H1 (cell line): ENCODE data around the gene SLC1A3. TPM values are rescaled to one million over a fixed set of nuclear protein-coding genes. Genes with fewer than 3 reads are reported as not detected.

Source experiments
- CBX8 ChIP-seq: fragments of 300-800, 300-1000 bp; sonication (generic); IDR thresholded peaks from 2 replicates; pipeline ENCODE4 v1.7.1; 2016; ENCODE audit warnings: low read depth, low read length, borderline replicate concordance
- SIN3A ChIP-seq, 2 experiments: IDR thresholded peaks in 1 of 2; conservative IDR thresholded peaks in 1 of 2; 2 replicates each; pipeline ENCODE4 v1.6.1; 2011 to 2012; ENCODE audit warnings: low read length in 2 of 2, improper control_type of control experiment in 1 of 2, low read depth in 1 of 2, mild to moderate bottlenecking in 1 of 2
- polyA plus RNA-seq, 7 experiments: library from polyadenylated mRNA; depleted of rRNA in 3 of 7; stranded (reverse) in 5 of 7; unstranded in 2 of 7; fragments of >200 nt in 5 of 7; fragments of 200-250 nt in 2 of 7; gene quantifications; 1 replicate in 5 of 7; 2 replicates in 1 of 7; 4 replicates in 1 of 7; pipeline versions ENCODE4 v1.2.1 to v1.2.3, GENCODE V29; 2011 to 2013; ENCODE audit warnings: missing spikeins in 2 of 7, mixed read lengths in 2 of 7
- total RNA-seq: library from RNA; stranded (reverse); fragmentation: NEBNext Ultra II Directional; extraction: Animal tissue kit (Norgen Biotek cat#: 25700); gene quantifications from 2 replicates; pipeline ENCODE4 v1.2.1, GENCODE V29; 2021

SLC1A3 gene
- total and polyA plus RNA-seq, 2 of the 8 experiments (the other 6 are each of a cell fraction or from before 2014, with no cell fraction given) = 26.7 to 35.3 TPM

GRCh38 chr5:36651761-36652685 lies 45.6 kb downstream of the SLC1A3 start (continued):
- TF ChIP-seq CBX8 (no peak), SIN3A (conservative IDR thresholded peaks at IDR 0.05 in 1 of 2, IDR thresholded peaks at IDR 0.05 in 1 of 2; ENCODE audit: low read depth in 1 of 2, low read length in 2 of 2) (no peak)
- TF ChIP-seq, all 59 proteins: peak for 0
